Thyroid gland (tissue), 4 donors: ENCODE data around the gene APBA1.

Experiments
- CTCF ChIP-seq, 6 experiments: fragments of 200-600 bp in 3 of 6; fragments of 450-650 bp in 3 of 6; sonication (generic) in 3 of 6; IDR thresholded peaks; one replicate each; pipeline ENCODE4 v1.5.1; 2016 to 2019; ENCODE audit warnings: antibody characterized with exemption in 6 of 6, mild to moderate bottlenecking in 2 of 6, inconsistent platforms in 1 of 6, moderate library complexity in 1 of 6
- POLR2A ChIP-seq, 2 donors: fragments of 450-650 bp; IDR thresholded peaks; one replicate each; pipeline ENCODE4 v1.6.1; 2017; ENCODE audit warnings: antibody characterized with exemption in 2 of 2, mild to moderate bottlenecking in 2 of 2, moderate library complexity in 1 of 2

- TF ChIP-seq POLR2A (IDR thresholded peaks at IDR 0.05) (no peak), CTCF (IDR thresholded peaks at IDR 0.05) (no peak)
These were observed 24.4 kb downstream of the APBA1 start for GRCh38 chr9:69647804-69648203.
